ENCODE measurements around the gene SMAD6.

GRCh38 chr15:66655997-66656396 lies 46.0 kb upstream of the SMAD6 start:
- TF ChIP-seq ZNF302 (tag by site-specific recombination; IDR thresholded peaks at IDR 0.05; ENCODE audit: low read depth), result no peak
- no peak for TF ChIP-seq ZNF580 (tag by site-specific recombination; IDR thresholded peaks at IDR 0.05)
- TF ChIP-seq ZNF114 (tag by site-specific recombination; IDR thresholded peaks at IDR 0.05), result no peak
- TF ChIP-seq BCL11A (tag by site-specific recombination; IDR thresholded peaks at IDR 0.05; ENCODE audit: low read depth), result no peak
- TF ChIP-seq PBX3 (CRISPR knock-in tag; IDR thresholded peaks at IDR 0.05), result no peak
